COR-L47 (cell line): ENCODE results near the gene DIPK1B.
"Not testable (repeated sequence)": the region's sequence is repeated elsewhere in the genome, so short reads cannot be mapped to it uniquely, and the experiment has no call there.

Source experiments
- DNase-seq: peaks from one replicate; lab custom pipeline; 2025; lab: John Stamatoyannopoulos, UW

DIPK1B gene

GRCh38 chr9:136698635-136699246, 13.6 kb upstream of the DIPK1B start:
- no peak for DNase-seq

- no peak for DNase-seq
Measured at GRCh38 chr9:136700304-136700703, 12.1 kb upstream of the DIPK1B start.

- no peak for DNase-seq
Measured at GRCh38 chr9:136700959-136701667, 11.3 kb upstream of the DIPK1B start.

GRCh38 chr9:136701668-136702053, 10.7 kb upstream of the DIPK1B start:
- DNase-seq, result no peak

- no peak for DNase-seq
Measured at GRCh38 chr9:136703276-136703860, 9.0 kb upstream of the DIPK1B start.

GRCh38 chr9:136704741-136705140, 7.6 kb upstream of the DIPK1B start:
- not testable (repeated sequence) for DNase-seq

GRCh38 chr9:136705564-136705963, 6.8 kb upstream of the DIPK1B start:
- no peak for DNase-seq

GRCh38 chr9:136707011-136707410, 5.4 kb upstream of the DIPK1B start:
- DNase-seq, result no peak

- no peak for DNase-seq
Measured at GRCh38 chr9:136707849-136708517, 4.4 kb upstream of the DIPK1B start.

- no peak for DNase-seq
Measured at GRCh38 chr9:136709454-136710109, 2.8 kb upstream of the DIPK1B start.

- no peak for DNase-seq
Measured at GRCh38 chr9:136710543-136710942, 1.8 kb upstream of the DIPK1B start.

GRCh38 chr9:136711219-136711648, 1.1 kb upstream of the DIPK1B start:
- not testable (repeated sequence) for DNase-seq

- DNase-seq, result no peak
Measured at GRCh38 chr9:136712690-136713544, 545 bp downstream of the DIPK1B start.

GRCh38 chr9:136713550-136713949, 1.2 kb downstream of the DIPK1B start:
- DNase-seq, result peak; percentile 66

GRCh38 chr9:136714096-136714892, 1.9 kb downstream of the DIPK1B start:
- no peak for DNase-seq

GRCh38 chr9:136714893-136715274, 2.5 kb downstream of the DIPK1B start:
- DNase-seq, result no peak

GRCh38 chr9:136717399-136717798, 5.0 kb downstream of the DIPK1B start:
- no peak for DNase-seq

- DNase-seq, result no peak
Measured at GRCh38 chr9:136718345-136719194, 6.2 kb downstream of the DIPK1B start.

- no peak for DNase-seq
Measured at GRCh38 chr9:136719195-136719880, 7.0 kb downstream of the DIPK1B start.
